Muscle of leg (tissue), 11 donors: ENCODE data around the gene GRB7. TPM values are rescaled to one million over a fixed set of nuclear protein-coding genes. Genes with fewer than 3 reads are reported as not detected.
"Not testable (repeated sequence)": the region's sequence is repeated elsewhere in the genome, so short reads cannot be mapped to it uniquely, and the experiment has no call there.

ENCODE experiments used
- DNase-seq: peaks from one replicate; pipeline ENCODE4 v3.0.0; 2013
- H3K27ac ChIP-seq: one replicate; pipeline ENCODE4 v1.5.1; 2013; ENCODE audit warnings: mild to moderate bottlenecking, low read length, control low read depth
- H3K27me3 ChIP-seq: one replicate; pipeline ENCODE4 v1.6.1; 2013; ENCODE audit warnings: low read length; ENCODE audit not compliant: control insufficient read depth, insufficient read depth
- H3K36me3 ChIP-seq: one replicate; pipeline ENCODE4 v1.6.1; 2013; ENCODE audit warnings: low read length; ENCODE audit not compliant: control insufficient read depth, insufficient read depth
- H3K4me1 ChIP-seq: one replicate; pipeline ENCODE4 v1.6.1; 2013; ENCODE audit warnings: low read length; ENCODE audit not compliant: control insufficient read depth, insufficient read depth
- H3K4me3 ChIP-seq: one replicate; pipeline ENCODE4 v1.5.1; 2013; ENCODE audit warnings: low read length, control low read depth
- H3K9me3 ChIP-seq: replicated peaks from 2 replicates; pipeline ENCODE4 v1.6.1; 2013; ENCODE audit warnings: low read depth, low read length; ENCODE audit not compliant: control insufficient read depth
- WGBS: methylation state at CpG from one replicate; pipeline ENCODE4 v1.1.5; 2013; ENCODE audit warnings: missing lambda C conversion rate; ENCODE audit not compliant: insufficient coverage; 5-methylcytosine and 5-hydroxymethylcytosine counted together
- polyA plus RNA-seq, 8 donors: library from polyadenylated mRNA; unstranded; fragments of 120-200 nt; gene quantifications; one replicate each; pipeline versions ENCODE4 v1.2.1 to v1.2.3, GENCODE V29; 2013; ENCODE audit warnings: inconsistent platforms in 1 of 8, low replicate concordance in 1 of 8; ENCODE audit not compliant: insufficient read length in 8 of 8, insufficient read depth in 1 of 8
- total RNA-seq: library from RNA; stranded (reverse); fragments of 120-200 nt; gene quantifications from one replicate; pipeline ENCODE4 v1.2.4, GENCODE V29; 2013

GRB7 gene
- total and polyA plus RNA-seq, 9 donors = 0.15 to 3.0 (median 0.56) TPM

GRCh38 chr17:39717660-39718059 lies 20.1 kb upstream of the GRB7 start:
- no peak for DNase-seq
- peaks cover 5% of the 10 kb centered on the region for H3K4me1 ChIP-seq
- H3K9me3 ChIP-seq = no peaks in the 10 kb centered on the region
- H3K4me3 ChIP-seq = no peak overlapping the region
- H3K27me3 ChIP-seq = no peaks in the 10 kb centered on the region
- no peak overlapping the region for H3K27ac ChIP-seq
- H3K36me3 ChIP-seq = peaks cover 68% of the 10 kb centered on the region
- WGBS = 100% methylated on average over 1 of the region's 6 CpGs

DNA sequence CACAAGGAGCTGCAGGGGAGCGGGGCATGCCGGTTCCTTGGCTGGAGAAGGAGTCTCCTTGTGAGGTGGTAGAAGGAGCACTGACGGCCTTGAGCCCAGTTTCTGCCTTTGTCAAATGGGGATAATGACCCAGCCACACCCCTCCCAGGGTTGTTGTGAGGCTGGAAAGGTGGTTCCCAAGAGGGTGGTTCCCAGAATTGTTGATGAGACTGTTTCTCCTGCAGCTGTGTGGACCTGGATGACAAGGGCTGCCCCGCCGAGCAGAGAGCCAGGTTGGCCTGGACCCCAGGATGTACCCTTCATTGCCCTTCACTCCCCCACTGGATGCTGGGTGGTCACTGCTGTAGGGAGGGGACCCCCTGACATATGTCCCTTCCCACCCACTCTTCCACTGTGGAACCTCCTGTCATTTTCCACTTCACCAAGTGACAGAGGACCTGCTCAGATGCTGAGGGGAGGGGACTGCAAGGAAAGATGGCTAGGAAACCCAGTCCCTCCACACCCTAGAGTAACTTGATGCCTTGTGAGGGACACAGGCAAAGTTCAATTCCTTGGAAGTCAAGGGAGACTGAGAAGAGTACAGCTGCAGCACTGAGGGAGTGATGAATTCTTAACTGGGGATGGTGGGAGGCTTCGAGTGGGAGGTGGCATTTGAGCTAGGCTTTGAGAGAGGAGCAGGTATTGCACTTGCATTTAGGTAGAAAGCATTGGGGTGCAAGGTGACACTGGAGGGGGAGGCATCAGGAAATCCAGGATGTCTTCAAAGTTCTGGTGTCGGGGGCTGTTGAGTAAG lies 18.0 kb upstream of the GRB7 start:
- H3K27me3 ChIP-seq = no peaks in the 10 kb centered on the region
- H3K4me1 ChIP-seq = peaks cover 5% of the 10 kb centered on the region
- WGBS = 95% methylated on average over 2 of the region's 7 CpGs
- no peaks in the 10 kb centered on the region for H3K9me3 ChIP-seq
- no peak overlapping the region for H3K27ac ChIP-seq
- H3K4me3 ChIP-seq = no peak overlapping the region
- H3K36me3 ChIP-seq = peaks cover 72% of the 10 kb centered on the region
- DNase-seq = no peak

DNA sequence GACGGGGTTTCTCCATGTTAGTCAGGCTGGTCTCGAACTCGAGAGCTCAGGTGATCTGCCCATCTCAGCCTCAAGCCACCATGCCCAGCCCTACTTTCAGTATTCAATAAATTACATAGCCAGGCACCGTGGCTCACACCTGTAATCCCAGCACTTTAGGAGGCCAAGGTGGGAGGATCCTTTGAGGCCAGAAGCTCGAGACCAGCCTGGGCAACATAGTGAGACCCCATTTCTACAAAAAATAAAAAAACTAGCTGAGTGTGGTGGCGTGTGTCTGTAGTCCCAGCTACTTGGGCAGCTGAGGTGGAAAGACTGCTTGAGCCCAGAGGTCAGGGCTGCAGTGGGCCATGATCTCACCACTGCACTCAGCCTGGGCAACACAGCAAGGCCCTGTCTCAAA lies 15.6 kb upstream of the GRB7 start:
- Histone ChIP-seq H3K27ac (no peak overlapping the region), H3K27me3 (no peaks in the 10 kb centered on the region), H3K36me3 (peaks cover 70% of the 10 kb centered on the region), H3K4me1 (no peaks in the 10 kb centered on the region), H3K9me3 (no peaks in the 10 kb centered on the region), H3K4me3 (no peak overlapping the region)
- WGBS = no CpG with 5 or more reads among the region's 6 CpGs
- DNase-seq = no peak

GRCh38 chr17:39722965-39723848 lies 14.5 kb upstream of the GRB7 start:
- Histone ChIP-seq H3K4me1 (no peaks in the 10 kb centered on the region), H3K27me3 (no peaks in the 10 kb centered on the region), H3K27ac (no peak overlapping the region), H3K4me3 (no peak overlapping the region), H3K9me3 (no peaks in the 10 kb centered on the region), H3K36me3 (peaks cover 78% of the 10 kb centered on the region)
- no peak for DNase-seq
- WGBS = 81% methylated on average over 21 of the region's 34 CpGs

DNA sequence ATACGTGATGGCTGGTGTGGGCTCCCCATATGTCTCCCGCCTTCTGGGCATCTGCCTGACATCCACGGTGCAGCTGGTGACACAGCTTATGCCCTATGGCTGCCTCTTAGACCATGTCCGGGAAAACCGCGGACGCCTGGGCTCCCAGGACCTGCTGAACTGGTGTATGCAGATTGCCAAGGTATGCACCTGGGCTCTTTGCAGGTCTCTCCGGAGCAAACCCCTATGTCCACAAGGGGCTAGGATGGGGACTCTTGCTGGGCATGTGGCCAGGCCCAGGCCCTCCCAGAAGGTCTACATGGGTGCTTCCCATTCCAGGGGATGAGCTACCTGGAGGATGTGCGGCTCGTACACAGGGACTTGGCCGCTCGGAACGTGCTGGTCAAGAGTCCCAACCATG lies 13.0 kb upstream of the GRB7 start:
- Histone ChIP-seq H3K9me3 (no peaks in the 10 kb centered on the region), H3K27me3 (no peaks in the 10 kb centered on the region), H3K4me3 (no peak overlapping the region), H3K4me1 (peaks cover 7% of the 10 kb centered on the region), H3K27ac (no peak overlapping the region), H3K36me3 (peaks cover 76% of the 10 kb centered on the region)
- DNase-seq = no peak
- 97% methylated on average over 13 of the region's 13 CpGs for WGBS

DNA sequence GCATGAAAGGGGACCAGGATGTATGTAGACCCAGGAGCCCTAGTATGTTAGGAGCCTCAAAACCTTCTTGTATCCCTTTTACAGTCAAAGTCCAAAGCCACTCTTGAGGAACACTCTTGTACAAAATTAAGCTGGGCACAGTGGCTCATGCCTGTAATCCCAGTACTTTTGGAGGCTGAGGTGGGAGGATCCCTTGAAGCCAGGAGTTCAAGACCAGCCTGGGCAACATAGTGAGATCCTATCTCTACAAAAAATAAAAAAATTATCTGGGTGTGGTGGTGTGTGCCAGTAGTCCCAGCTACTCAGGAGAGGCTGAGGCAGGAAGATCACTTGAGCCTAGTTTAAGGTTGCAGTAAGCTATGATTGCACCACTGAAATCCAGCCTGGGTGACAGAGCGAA lies 11.8 kb upstream of the GRB7 start:
- H3K4me3 ChIP-seq, H3K27me3 ChIP-seq, DNase-seq, H3K27ac ChIP-seq, H3K9me3 ChIP-seq: not testable (repeated sequence)
- no CpG with 5 or more reads among the region's 1 CpG for WGBS
- H3K36me3 ChIP-seq = peaks cover 65% of the 10 kb centered on the region
- H3K4me1 ChIP-seq = peaks cover 11% of the 10 kb centered on the region

DNA sequence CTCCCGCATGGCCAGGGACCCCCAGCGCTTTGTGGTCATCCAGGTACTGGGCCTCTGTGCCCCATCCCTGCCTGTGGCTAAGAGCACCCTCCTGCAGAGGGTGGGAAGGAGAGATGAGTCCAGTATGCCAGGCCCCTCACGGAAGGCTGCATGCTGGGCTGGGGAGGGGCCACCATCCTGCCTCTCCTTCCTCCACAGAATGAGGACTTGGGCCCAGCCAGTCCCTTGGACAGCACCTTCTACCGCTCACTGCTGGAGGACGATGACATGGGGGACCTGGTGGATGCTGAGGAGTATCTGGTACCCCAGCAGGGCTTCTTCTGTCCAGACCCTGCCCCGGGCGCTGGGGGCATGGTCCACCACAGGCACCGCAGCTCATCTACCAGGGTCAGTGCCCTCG lies 11.1 kb upstream of the GRB7 start:
- Histone ChIP-seq H3K9me3 (no peaks in the 10 kb centered on the region), H3K4me1 (peaks cover 11% of the 10 kb centered on the region), H3K27me3 (no peaks in the 10 kb centered on the region), H3K36me3 (peaks cover 64% of the 10 kb centered on the region), H3K27ac (no peak overlapping the region), H3K4me3 (no peak overlapping the region)
- WGBS = 94% methylated on average over 8 of the region's 9 CpGs
- DNase-seq = no peak

DNA sequence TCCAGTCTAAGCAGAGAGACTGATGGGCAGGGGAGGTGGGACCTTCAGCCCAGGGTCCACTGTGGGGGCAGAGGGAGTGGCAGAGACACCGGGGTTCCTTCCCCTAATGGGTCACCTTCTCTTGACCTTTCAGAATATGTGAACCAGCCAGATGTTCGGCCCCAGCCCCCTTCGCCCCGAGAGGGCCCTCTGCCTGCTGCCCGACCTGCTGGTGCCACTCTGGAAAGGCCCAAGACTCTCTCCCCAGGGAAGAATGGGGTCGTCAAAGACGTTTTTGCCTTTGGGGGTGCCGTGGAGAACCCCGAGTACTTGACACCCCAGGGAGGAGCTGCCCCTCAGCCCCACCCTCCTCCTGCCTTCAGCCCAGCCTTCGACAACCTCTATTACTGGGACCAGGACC lies 10.2 kb upstream of the GRB7 start:
- H3K27ac ChIP-seq = no peak overlapping the region
- no peak overlapping the region for H3K4me3 ChIP-seq
- DNase-seq = no peak
- no peaks in the 10 kb centered on the region for H3K9me3 ChIP-seq
- peaks cover 11% of the 10 kb centered on the region for H3K4me1 ChIP-seq
- peaks cover 57% of the 10 kb centered on the region for H3K36me3 ChIP-seq
- 73% methylated on average over 8 of the region's 10 CpGs for WGBS
- no peaks in the 10 kb centered on the region for H3K27me3 ChIP-seq

DNA sequence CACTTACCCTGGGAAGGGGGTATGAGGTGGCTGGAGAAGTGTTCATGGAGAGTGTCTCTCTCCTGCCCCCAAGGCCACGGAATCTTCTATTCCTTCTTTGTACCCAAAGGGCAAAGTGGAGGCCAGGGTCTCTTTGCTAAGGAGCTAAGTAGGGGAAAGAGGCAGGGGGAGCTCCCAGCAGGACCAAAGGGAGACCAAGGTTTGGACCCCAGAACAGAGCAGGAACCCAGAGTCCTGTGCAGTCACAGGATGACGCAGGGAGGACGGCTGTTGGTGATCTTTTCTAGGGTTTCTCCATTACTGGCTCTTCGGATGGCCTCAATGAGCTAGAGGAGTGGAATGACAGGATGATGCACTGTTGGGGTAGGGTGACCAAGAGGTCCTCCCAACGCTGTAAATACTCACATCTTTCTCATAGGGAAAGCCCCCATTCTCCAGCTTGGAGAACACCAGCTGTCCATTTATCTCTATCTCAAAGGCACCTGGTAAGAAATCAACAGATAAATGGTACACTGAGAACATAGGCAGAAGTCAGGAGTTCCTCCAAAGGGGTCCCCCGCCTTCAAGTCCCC lies 8.4 kb upstream of the GRB7 start:
- peaks cover 11% of the 10 kb centered on the region for H3K4me1 ChIP-seq
- peak overlapping the region; percentile 59 for H3K27ac ChIP-seq
- no peaks in the 10 kb centered on the region for H3K27me3 ChIP-seq
- H3K36me3 ChIP-seq = peaks cover 44% of the 10 kb centered on the region
- no peak for DNase-seq
- no peak overlapping the region for H3K4me3 ChIP-seq
- H3K9me3 ChIP-seq = no peaks in the 10 kb centered on the region
- 75% methylated on average over 1 of the region's 6 CpGs for WGBS
